Sigmoid colon (tissue), 4 donors: Measurements from ENCODE around the gene SLC6A8.

ENCODE experiments used
- CTCF ChIP-seq, 4 experiments: fragments of 450-650 bp in 3 of 4; fragments of 200-600 bp in 1 of 4; IDR thresholded peaks; one replicate each; pipeline ENCODE4 v1.5.1; 2016 to 2019; ENCODE audit warnings: antibody characterized with exemption in 4 of 4, mild to moderate bottlenecking in 3 of 4, moderate library complexity in 2 of 4
- EP300 ChIP-seq, 4 donors: sonication (generic); formaldehyde crosslinking; IDR thresholded peaks; one replicate each; pipeline ENCODE4 v1.6.1; 2017; ENCODE audit warnings: antibody characterized with exemption in 4 of 4
- POLR2A ChIP-seq, 2 donors: fragments of 450-650 bp; IDR thresholded peaks; one replicate each; pipeline ENCODE4 v1.6.1; 2016; ENCODE audit warnings: antibody characterized with exemption in 2 of 2, mild to moderate bottlenecking in 2 of 2, moderate library complexity in 2 of 2

DNA sequence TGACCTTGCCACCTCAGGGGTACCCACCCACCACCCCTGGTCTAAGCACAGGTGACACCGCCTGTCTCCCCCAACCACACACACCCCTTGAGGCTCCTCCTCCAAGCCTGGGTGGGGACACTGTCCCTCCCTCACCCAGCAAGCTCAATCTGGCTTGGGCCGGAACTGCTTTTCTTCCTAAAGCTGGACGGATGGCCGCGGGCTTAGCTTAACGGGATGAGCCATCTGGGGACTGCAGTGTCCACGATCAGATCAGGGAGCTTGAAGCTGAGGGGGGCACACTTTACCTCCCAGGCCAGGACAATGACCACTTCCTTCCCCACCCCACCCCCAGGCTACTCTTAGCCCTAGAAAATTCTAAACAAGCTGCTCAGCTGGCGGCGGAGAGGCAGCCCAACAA is 1.0 kb upstream of the SLC6A8 start:
- TF ChIP-seq CTCF (IDR thresholded peaks at IDR 0.05) (no peak), POLR2A (IDR thresholded peaks at IDR 0.05) (no peak), EP300 (IDR thresholded peaks at IDR 0.05) (no peak)
